Inflammatory macrophage treated with lipopolysaccharide for 1 hour (primary cell): Measurements from ENCODE around the gene ASB10.

Source experiments
- DNase-seq, 2 donors: peaks; one replicate each; pipeline ENCODE4 v3.0.0-alpha.2; 2020 to 2022

ASB10 gene

GRCh38 chr7:151135866-151136843, 50.9 kb downstream of the ASB10 start:
- DNase-seq: no peak

- DNase-seq: no peak
Observed at GRCh38 chr7:151135525-151135845, 51.6 kb downstream of the ASB10 start.

- DNase-seq: no peak
Observed at GRCh38 chr7:151134743-151135524, 52.1 kb downstream of the ASB10 start.

GRCh38 chr7:151133986-151134742, 52.9 kb downstream of the ASB10 start:
- DNase-seq: no peak

GRCh38 chr7:151133266-151133985, 53.6 kb downstream of the ASB10 start:
- no peak for DNase-seq

- no peak for DNase-seq
Observed at GRCh38 chr7:151132461-151133205, 54.4 kb downstream of the ASB10 start.

GRCh38 chr7:151131592-151132293, 55.3 kb downstream of the ASB10 start:
- no peak for DNase-seq

- DNase-seq: no peak
Observed at GRCh38 chr7:151131224-151131591, 55.8 kb downstream of the ASB10 start.

GRCh38 chr7:151130741-151131157, 56.3 kb downstream of the ASB10 start:
- no peak for DNase-seq

- DNase-seq: no peak
Observed at GRCh38 chr7:151129960-151130591, 57.0 kb downstream of the ASB10 start.

- no peak for DNase-seq
Observed at GRCh38 chr7:151129117-151129959, 57.7 kb downstream of the ASB10 start.

- no peak for DNase-seq
Observed at GRCh38 chr7:151128716-151129115, 58.3 kb downstream of the ASB10 start.

- DNase-seq: no peak
Observed at GRCh38 chr7:151128144-151128543, 58.9 kb downstream of the ASB10 start.

- no peak for DNase-seq
Observed at GRCh38 chr7:151126491-151127137, 60.4 kb downstream of the ASB10 start.

GRCh38 chr7:151125846-151126481, 61.1 kb downstream of the ASB10 start:
- no peak for DNase-seq
